ENCODE results near the gene PPAN.

DNA sequence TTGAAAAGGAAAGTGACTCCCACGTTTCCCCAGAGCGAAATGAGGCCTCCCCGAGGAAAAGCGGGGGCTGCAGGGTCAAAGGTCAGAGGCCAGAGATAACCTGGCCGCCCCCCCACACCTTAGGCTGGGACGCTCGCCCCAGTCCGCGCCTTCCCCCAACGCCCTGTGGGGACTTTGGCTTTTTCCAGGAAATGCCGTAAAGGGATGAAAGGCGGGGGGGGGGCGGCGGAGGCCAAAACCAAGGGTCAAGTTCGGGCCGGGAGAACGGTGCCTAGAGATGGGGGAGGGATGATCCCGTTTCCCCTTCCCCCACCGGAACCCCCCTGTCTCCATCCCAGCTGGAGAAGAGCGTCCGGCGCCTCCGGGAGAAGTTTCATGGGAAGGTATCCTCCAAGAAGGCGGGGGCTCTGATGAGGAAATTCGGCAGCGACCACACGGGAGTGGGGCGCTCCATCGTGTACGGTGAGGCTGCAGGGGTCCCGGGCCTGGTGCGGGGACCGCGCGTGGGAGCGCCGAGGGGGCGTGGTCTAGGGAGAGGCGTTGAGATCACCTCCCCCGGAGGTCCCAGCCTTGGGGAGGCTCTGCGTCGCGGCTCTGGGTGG lies 19.5 kb upstream of the PPAN start:
- TF ChIP-seq, protein P1, sequence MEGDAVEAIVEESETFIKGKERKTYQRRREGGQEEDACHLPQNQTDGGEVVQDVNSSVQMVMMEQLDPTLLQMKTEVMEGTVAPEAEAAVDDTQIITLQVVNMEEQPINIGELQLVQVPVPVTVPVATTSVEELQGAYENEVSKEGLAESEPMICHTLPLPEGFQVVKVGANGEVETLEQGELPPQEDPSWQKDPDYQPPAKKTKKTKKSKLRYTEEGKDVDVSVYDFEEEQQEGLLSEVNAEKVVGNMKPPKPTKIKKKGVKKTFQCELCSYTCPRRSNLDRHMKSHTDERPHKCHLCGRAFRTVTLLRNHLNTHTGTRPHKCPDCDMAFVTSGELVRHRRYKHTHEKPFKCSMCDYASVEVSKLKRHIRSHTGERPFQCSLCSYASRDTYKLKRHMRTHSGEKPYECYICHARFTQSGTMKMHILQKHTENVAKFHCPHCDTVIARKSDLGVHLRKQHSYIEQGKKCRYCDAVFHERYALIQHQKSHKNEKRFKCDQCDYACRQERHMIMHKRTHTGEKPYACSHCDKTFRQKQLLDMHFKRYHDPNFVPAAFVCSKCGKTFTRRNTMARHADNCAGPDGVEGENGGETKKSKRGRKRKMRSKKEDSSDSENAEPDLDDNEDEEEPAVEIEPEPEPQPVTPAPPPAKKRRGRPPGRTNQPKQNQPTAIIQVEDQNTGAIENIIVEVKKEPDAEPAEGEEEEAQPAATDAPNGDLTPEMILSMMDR (IDR thresholded peaks at IDR 0.05): no peak
- TF ChIP-seq EP300 (IDR thresholded peaks at IDR 0.05): no peak

All from tibial nerve (tissue), 4 donors.